ENCODE data around the gene DDX24.

- TF ChIP-seq CTCF (IDR thresholded peaks at IDR 0.05) (peak in 1 of 3 experiments; percentile 22), POLR2AphosphoS5 (IDR thresholded peaks at IDR 0.05; ENCODE audit: insufficient read depth in 1 of 2, low read depth in 1 of 2) (peak; percentile 92 to 99), POLR2A (IDR thresholded peaks at IDR 0.05) (peak in 1 of 2 donors; percentile 96)
These were observed at the start of gene DDX24, which contains the start of gene IFI27L1 for GRCh38 chr14:94080621-94081385.

All from vagina (tissue), 2 donors.